Measurements from ENCODE around the gene CAPN13. TPM values are rescaled to one million over a fixed set of nuclear protein-coding genes. Genes with fewer than 3 reads are reported as not detected.

Gene CAPN13
- total RNA-seq, 1 experiment from 2014 or later: not detected

DNA sequence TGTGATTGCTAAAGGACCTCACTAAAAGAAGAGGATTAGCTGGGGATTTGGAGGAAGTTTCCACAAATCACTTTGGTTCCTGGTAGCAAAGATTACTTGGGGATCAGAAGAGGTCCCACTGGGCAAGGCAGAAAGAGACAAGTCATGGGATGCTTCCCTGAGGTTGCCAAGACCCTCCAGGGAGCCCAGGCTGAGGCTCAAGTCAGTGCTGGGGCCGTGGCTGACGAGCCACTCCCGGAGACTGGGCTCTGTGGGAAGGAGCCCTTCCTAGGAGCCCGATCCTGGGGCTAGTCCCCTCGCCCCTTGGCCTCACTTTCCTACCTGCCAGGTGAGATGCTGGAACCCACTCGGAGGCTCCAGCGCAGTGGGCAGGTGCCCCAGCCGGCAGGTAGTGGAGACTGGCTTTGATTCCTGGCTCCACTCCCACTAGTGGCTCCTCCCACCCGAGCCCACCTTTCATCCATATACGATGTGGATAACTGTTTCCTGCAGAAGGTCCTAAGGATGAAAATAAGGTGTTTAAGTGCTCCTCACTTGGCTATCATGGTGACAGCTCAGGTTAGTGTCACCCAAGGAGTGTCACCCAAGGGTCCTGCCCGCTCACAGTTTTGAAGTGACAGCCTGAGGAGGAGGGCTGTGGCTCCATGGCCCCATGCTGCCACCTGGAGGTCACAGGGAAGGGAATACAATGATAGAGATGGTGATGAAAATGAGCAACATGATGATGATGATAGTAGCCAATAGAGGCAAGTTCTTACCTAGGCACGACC is 100.5 kb downstream of the CAPN13 start:
- Histone ChIP-seq H3K4me3 (ENCODE audit: low read depth in 2 of 2, low read length in 2 of 2) (no peak overlapping the region), H3K27me3 (ENCODE audit: control insufficient read depth, insufficient read depth, low read length) (no peaks in the 10 kb centered on the region), H3K36me3 (ENCODE audit: control insufficient read depth, insufficient read depth, low read length) (no peaks in the 10 kb centered on the region), H3K27ac (ENCODE audit: low read length) (no peak overlapping the region), H3K4me1 (ENCODE audit: control insufficient read depth, insufficient read depth, low read length) (no peaks in the 10 kb centered on the region), H3K9me3 (ENCODE audit: control insufficient read depth, insufficient read depth, low read depth, low read length) (peaks cover 7% of the 10 kb centered on the region)
- ChIA-PET CTCF (interaction anchor here (1.0 to 2.2 kb wide), 2 partner anchors 499 to 542 kb away, joined by 3 to 12 read pairs; no protein-coding TSS in a partner anchor), POLR2A (no interaction called here)
- ATAC-seq (peak; percentile 93), DNase-seq (ENCODE audit: low read depth, low spot score) (no peak)
- BruUV-seq (replicated peaks): no TSS peak
- in situ Hi-C loops (cut with HindIII; ENCODE audit: low pct_unique_long_range_greater_than_20kb, low sequenced_read_pairs) (no loop called here), intact Hi-C loops (cut with micrococcal nuclease; ENCODE audit: unreplicated experiment) (loop anchor here (1.0 kb wide), 2 partner anchors 498 to 541 kb away; no protein-coding TSS in a partner anchor)
- TF ChIP-seq SIN3A (IDR thresholded peaks at IDR 0.05; ENCODE audit: borderline replicate concordance, insufficient read depth, low read depth, low read length): no peak
- no peak for TF ChIP-seq POLR2AphosphoS5 (IDR thresholded peaks at IDR 0.05; ENCODE audit: low read depth, low read length)
- TF ChIP-seq, protein P1, sequence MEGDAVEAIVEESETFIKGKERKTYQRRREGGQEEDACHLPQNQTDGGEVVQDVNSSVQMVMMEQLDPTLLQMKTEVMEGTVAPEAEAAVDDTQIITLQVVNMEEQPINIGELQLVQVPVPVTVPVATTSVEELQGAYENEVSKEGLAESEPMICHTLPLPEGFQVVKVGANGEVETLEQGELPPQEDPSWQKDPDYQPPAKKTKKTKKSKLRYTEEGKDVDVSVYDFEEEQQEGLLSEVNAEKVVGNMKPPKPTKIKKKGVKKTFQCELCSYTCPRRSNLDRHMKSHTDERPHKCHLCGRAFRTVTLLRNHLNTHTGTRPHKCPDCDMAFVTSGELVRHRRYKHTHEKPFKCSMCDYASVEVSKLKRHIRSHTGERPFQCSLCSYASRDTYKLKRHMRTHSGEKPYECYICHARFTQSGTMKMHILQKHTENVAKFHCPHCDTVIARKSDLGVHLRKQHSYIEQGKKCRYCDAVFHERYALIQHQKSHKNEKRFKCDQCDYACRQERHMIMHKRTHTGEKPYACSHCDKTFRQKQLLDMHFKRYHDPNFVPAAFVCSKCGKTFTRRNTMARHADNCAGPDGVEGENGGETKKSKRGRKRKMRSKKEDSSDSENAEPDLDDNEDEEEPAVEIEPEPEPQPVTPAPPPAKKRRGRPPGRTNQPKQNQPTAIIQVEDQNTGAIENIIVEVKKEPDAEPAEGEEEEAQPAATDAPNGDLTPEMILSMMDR (IDR thresholded peaks at IDR 0.05): peak; percentile 88
- TF ChIP-seq, protein P2, sequence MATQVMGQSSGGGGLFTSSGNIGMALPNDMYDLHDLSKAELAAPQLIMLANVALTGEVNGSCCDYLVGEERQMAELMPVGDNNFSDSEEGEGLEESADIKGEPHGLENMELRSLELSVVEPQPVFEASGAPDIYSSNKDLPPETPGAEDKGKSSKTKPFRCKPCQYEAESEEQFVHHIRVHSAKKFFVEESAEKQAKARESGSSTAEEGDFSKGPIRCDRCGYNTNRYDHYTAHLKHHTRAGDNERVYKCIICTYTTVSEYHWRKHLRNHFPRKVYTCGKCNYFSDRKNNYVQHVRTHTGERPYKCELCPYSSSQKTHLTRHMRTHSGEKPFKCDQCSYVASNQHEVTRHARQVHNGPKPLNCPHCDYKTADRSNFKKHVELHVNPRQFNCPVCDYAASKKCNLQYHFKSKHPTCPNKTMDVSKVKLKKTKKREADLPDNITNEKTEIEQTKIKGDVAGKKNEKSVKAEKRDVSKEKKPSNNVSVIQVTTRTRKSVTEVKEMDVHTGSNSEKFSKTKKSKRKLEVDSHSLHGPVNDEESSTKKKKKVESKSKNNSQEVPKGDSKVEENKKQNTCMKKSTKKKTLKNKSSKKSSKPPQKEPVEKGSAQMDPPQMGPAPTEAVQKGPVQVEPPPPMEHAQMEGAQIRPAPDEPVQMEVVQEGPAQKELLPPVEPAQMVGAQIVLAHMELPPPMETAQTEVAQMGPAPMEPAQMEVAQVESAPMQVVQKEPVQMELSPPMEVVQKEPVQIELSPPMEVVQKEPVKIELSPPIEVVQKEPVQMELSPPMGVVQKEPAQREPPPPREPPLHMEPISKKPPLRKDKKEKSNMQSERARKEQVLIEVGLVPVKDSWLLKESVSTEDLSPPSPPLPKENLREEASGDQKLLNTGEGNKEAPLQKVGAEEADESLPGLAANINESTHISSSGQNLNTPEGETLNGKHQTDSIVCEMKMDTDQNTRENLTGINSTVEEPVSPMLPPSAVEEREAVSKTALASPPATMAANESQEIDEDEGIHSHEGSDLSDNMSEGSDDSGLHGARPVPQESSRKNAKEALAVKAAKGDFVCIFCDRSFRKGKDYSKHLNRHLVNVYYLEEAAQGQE (IDR thresholded peaks at IDR 0.05; ENCODE audit: insufficient read depth in 1 of 2, low read depth in 2 of 2, low read length in 1 of 2): no peak
- no peak for TF ChIP-seq TCF7L2 (IDR thresholded peaks at IDR 0.05; ENCODE audit: low read depth, low read length)

DNA sequence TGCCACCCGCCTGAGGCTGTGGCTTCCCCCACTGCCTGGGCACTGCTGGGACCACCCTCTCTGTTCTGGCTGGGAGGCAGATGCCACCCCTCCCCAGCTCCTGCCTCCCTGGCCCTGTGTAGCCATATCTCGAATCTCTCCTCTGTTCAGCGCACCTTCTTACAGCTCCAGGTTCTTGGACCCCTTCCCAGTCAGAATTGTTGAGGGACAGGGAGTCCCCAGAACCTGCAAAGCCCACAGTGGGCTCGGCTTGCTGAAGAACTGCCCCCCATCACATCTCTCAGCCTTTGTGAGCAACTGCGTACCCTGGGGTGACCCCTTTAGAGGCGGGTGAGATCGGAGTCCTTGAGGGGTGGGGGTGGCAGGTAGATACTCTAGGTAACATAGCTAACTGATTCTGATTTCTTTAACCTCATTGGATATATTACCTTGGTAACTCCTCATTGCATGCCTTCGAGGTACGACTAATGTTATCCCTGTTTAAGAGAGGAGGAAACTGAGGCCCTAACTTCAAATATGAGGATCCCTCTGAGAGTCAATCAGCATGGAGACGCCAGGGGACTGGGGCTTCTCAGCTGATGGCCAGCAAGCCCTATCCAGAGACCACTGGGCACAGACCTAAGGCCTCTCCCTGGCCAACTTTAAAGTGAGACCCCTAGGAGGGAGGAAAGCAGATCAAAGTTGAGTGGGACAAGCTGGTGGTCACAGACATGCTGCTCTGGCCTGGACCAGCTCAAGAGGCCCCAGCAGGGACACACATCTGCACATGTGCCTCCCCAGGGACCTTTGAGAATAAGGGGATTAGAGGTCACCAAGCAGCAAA is 101.3 kb downstream of the CAPN13 start:
- Histone ChIP-seq H3K36me3 (ENCODE audit: control insufficient read depth, insufficient read depth, low read length) (no peaks in the 10 kb centered on the region), H3K27me3 (ENCODE audit: control insufficient read depth, insufficient read depth, low read length) (no peaks in the 10 kb centered on the region), H3K4me3 (ENCODE audit: low read depth in 2 of 2, low read length in 2 of 2) (no peak overlapping the region), H3K27ac (ENCODE audit: low read length) (no peak overlapping the region), H3K9me3 (ENCODE audit: control insufficient read depth, insufficient read depth, low read depth, low read length) (peaks cover 12% of the 10 kb centered on the region), H3K4me1 (ENCODE audit: control insufficient read depth, insufficient read depth, low read length) (no peaks in the 10 kb centered on the region)
- no peak for TF ChIP-seq POLR2AphosphoS5 (IDR thresholded peaks at IDR 0.05; ENCODE audit: low read depth, low read length)
- no peak for TF ChIP-seq TCF7L2 (IDR thresholded peaks at IDR 0.05; ENCODE audit: low read depth, low read length)
- ATAC-seq: no peak
- in situ Hi-C loops (cut with HindIII; ENCODE audit: low pct_unique_long_range_greater_than_20kb, low sequenced_read_pairs) (no loop called here), intact Hi-C loops (cut with micrococcal nuclease; ENCODE audit: unreplicated experiment) (no loop called here)
- CTCF ChIA-PET: interaction anchor here (0.7 to 2.2 kb wide), 3 partner anchors 198 to 541 kb away, joined by 3 to 12 read pairs (median 6); no protein-coding TSS in a partner anchor
- POLR2A ChIA-PET: no interaction called here
- DNase-seq (ENCODE audit: low read depth, low spot score): no peak
- no TSS peak for BruUV-seq (replicated peaks)
